GM19467 (cell line): ENCODE results near the gene PPP1R10.

Source experiments
- ATAC-seq: cut with Tn5 transposase; IDR thresholded peaks from one replicate; pipeline ENCODE4 v1.9.1; 2021; ENCODE audit warnings: mild to moderate bottlenecking, moderate library complexity; ENCODE audit not compliant: unreplicated experiment

The PPP1R10 gene

DNA sequence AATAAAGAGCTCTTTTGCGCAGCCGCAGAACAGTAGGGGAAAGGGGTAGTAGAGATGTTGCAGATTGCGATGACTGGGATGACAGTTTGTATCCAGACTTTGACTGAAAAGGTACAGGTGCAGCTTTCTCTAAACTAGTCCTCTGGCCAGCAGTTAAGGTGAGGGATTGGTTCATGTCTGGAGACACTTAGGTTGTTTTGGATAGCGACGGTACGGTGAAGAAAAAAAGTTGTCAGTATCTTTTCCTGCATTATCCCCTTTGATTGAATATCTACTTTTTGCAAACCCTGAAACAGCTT is 59.4 kb downstream of the PPP1R10 start:
- ATAC-seq = no peak

GRCh38 chr6:30556906-30557682 is 59.9 kb downstream of the PPP1R10 start, which contains the start of gene PRR3:
Gene PRR3 (plus strand): TSS chr6:30557295. CDS start chr6:30557345, 50 bp downstream.
- peak; percentile 52 for ATAC-seq

DNA sequence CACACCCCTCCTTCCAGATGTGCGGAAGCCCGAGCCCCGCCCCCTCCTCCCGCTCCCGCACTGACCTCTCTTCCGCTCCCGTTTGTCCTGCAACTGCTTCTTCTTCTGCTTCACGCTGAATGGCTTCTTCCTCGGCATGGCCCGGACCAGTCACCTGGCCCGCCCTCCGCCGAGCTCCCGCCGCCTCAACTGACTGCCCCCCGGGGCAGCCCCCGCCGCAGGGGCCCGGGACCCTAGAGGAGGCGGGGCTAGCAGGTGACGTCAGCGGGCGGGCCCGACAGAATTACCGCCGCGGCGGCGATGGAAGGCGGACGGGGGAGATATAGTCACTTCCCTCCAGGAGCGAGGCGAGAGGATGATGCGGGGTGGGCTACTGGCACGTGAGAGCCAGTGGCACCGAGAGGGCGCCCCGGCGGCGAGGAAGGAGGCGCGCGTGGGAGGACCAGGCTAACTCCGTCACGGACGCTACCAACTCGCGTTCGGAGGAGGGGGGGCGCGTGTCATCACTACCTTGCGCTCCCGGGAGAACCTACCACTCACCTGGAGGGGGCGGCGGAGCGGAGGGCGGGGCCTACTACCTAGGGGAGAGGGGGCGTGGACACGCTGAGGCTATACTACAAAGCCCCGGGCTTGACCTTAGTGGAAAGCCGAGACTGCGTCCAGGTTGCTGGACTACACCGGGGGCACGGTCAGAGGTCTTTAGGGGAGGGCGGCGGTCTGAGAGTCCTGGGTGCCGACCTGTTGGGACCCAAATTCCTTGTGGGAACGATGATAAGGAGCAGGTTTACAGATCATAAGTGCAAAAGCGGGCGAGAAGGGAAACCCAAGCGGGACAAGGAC is 60.8 kb downstream of the PPP1R10 start, which contains the start of gene GNL1:
Gene GNL1 (minus strand): TSS at position 424 of the 840 bp plus-strand sequence. CDS start 286 bp downstream, at position 138.
- peak; percentile 50 for ATAC-seq

DNA sequence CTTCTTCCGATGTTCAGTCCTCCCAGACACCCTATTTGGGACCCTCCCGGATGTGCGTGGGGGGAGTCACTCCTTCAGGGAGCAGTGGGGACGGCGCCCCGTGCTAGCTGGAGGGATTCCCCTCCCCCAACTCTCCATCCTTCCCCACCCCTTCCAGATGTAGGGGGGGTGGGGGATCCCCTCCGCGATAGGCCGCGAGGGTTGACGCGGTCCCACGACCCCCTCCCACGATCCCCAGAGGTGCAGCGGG is 61.3 kb downstream of the PPP1R10 start:
- ATAC-seq = no peak

- no peak for ATAC-seq
Measured at GRCh38 chr6:30554962-30555815, 61.9 kb downstream of the PPP1R10 start.

DNA sequence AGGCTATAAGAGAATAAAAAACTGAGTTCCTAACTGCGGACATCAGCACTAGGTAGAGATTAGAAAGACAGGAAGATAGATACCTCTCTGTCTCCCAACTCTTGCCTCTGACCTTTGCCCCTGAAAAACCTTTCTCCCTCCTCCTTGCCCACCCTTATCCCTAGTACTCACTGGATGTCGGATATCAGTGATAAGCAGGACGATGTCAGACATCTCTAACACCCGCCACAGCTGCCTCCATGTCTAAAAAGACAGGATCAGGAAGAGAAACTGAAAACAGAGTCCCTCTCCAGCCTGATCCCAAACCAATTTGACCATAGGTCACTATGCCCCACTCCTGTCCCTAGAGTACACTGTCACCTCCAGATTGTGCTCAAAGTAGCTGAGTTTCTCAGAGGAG is 62.6 kb downstream of the PPP1R10 start:
- no peak for ATAC-seq
